Kidney epithelial cell (primary cell): ENCODE results near the gene PPRC1. TPM values are rescaled to one million over a fixed set of nuclear protein-coding genes. Genes with fewer than 3 reads are reported as not detected.
A peak's percentile ranks its signal among the peaks of the same experiment; 100 is the strongest.

Source experiments
- DNase-seq: peaks from one replicate; pipeline ENCODE4 v3.0.0-alpha.2; 2010; ENCODE audit warnings: low read depth
- H3K27me3 ChIP-seq: 2 replicates; pipeline ENCODE4 v1.6.0; 2011; ENCODE audit warnings: low read length; ENCODE audit not compliant: control insufficient read depth, insufficient read depth
- H3K36me3 ChIP-seq: 2 replicates; pipeline ENCODE4 v1.5.1; 2011; ENCODE audit warnings: low read length; ENCODE audit not compliant: control insufficient read depth, insufficient read depth
- H3K4me3 ChIP-seq: 2 replicates; pipeline ENCODE4 v1.5.1; 2011; ENCODE audit warnings: low read depth, mild to moderate bottlenecking, control low read depth, low read length
- total RNA-seq: library from RNA; depleted of rRNA; stranded (reverse); fragments of >200 nt; gene quantifications from 2 replicates; pipeline ENCODE4 v1.2.3, GENCODE V29; 2015
- TF ChIP-seq, protein P1 (sequence below): IDR thresholded peaks from 2 replicates; pipeline ENCODE4 v1.5.1; 2011; ENCODE audit warnings: mild to moderate bottlenecking, moderate library complexity, low read length, control low read depth, inconsistent platforms; ENCODE audit not compliant: insufficient read depth, poor library complexity, severe bottlenecking

PPRC1 gene
- total RNA-seq, 1 donor from 2014 or later = 30.5 TPM

DNA sequence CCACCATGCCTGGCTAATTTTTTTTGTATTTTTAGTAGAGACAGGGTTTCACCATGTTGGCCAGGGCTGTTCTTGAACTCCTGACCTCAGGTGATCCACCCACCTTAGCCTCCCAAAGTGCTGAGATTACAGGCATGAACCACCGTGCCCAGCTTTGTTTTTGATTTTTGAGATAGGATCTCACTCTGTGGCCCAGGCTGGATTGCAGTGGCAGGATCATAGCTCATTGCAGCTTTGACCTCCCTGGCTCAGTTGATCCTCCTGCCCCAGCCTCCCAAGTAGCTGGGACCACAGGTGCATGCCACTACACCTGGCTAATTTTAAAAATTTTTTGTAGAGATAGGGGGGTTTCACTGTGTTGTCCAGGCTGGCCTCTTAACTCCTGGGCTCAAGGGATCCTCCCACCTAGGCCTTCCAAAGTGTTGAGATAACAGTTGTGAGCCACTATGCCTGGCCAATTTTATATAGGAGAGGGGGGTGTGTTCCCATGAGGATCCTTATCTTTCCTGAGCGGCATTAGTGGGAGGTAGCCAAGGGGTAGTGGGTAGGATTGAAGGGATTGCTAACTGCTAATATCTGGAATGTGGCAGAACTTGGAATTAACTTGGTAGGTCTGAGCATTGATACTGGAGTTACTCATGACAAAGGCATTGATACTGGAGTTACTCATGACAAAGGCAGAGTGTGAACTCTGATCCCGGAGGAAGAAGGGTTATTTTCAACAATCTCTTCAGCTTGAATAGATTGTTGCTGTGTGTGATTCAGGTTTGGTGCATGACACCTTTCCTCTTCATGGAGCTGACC is 18.3 kb downstream of the PPRC1 start:
- DNase-seq = no peak
- TF ChIP-seq, protein P1, sequence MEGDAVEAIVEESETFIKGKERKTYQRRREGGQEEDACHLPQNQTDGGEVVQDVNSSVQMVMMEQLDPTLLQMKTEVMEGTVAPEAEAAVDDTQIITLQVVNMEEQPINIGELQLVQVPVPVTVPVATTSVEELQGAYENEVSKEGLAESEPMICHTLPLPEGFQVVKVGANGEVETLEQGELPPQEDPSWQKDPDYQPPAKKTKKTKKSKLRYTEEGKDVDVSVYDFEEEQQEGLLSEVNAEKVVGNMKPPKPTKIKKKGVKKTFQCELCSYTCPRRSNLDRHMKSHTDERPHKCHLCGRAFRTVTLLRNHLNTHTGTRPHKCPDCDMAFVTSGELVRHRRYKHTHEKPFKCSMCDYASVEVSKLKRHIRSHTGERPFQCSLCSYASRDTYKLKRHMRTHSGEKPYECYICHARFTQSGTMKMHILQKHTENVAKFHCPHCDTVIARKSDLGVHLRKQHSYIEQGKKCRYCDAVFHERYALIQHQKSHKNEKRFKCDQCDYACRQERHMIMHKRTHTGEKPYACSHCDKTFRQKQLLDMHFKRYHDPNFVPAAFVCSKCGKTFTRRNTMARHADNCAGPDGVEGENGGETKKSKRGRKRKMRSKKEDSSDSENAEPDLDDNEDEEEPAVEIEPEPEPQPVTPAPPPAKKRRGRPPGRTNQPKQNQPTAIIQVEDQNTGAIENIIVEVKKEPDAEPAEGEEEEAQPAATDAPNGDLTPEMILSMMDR = no peak
- Histone ChIP-seq H3K36me3 (peaks cover 4% of the 10 kb centered on the region), H3K4me3 (peak overlapping the region; percentile 29), H3K27me3 (no peaks in the 10 kb centered on the region)

- TF ChIP-seq, protein P1 = no peak
- H3K27me3 ChIP-seq = no peaks in the 10 kb centered on the region
These were observed 19.1 kb downstream of the PPRC1 start, which contains the start of gene NOLC1 for GRCh38 chr10:102151774-102152544. Gene NOLC1, plus strand, starts transcription at chr10:102152389. Its CDS starts 22 bp downstream, at chr10:102152411.

DNA sequence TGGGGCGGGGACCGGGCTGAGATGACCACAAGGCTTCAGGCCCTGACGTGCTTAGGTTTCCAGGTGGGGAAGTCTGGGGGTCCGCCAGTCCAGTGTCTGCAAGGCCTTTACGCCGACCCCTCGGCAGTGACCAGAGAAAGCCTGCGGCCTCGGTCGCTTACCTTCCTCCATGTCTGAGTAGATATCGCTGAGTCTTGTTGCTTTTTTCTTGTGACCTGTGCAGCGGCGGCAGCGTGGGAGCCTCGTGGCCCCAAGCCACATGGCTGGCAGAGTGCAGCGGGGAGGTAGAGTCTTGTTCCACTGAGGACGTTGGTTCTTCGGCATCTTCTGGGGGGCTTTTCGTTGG is 19.7 kb downstream of the PPRC1 start:
- Histone ChIP-seq H3K27me3 (no peaks in the 10 kb centered on the region), H3K36me3 (peaks cover 4% of the 10 kb centered on the region), H3K4me3 (peak overlapping the region; percentile 100)
- DNase-seq = no peak
- TF ChIP-seq, protein P1 = no peak

More at GRCh38 chr10:102151774-102152544, 19.1 kb downstream of the PPRC1 start, which contains the start of gene NOLC1:
- DNase-seq = peak; percentile 90
- H3K4me3 ChIP-seq = peak within 1 kb of the TSS; percentile 100
- peaks cover 4% of the 10 kb centered on the region for H3K36me3 ChIP-seq

- Histone ChIP-seq H3K4me3 (peak overlapping the region; percentile 100), H3K36me3 (peaks cover 6% of the 10 kb centered on the region), H3K27me3 (no peaks in the 10 kb centered on the region)
- DNase-seq = no peak
- TF ChIP-seq, protein P1 = no peak
These were observed 20.3 kb downstream of the PPRC1 start for GRCh38 chr10:102153093-102153620.

DNA sequence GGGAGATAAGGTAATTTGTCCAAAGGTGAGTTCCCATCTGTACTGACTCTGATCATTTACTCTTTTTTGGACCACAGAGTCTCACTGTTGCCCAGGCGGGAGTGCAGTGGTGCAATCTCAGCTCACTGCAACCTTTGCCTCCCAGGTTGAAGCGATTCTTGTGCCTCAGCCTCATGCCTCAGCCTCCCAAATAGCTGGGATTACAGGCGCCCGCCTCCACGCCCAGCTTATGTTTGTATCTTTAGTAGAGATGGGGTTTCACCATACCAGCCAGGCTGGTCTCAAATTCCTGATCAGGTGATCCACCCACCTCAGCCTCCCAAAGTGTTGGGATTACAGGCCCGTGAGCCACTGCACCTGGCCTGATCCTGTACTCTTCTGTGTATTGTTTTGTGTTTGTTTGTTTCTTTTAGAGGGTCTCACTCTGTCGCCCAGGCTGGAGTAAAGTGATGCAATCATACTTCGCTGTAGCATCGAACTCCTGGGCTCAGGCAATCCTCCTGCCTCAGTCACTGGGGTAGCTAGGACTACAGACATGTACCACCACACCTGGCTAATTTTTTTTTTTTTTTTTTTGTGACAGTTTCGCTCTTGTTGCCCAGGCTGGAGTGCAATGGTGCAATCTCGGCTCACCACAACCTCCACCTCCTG is 21.8 kb downstream of the PPRC1 start:
- no peak for DNase-seq
- Histone ChIP-seq H3K27me3 (no peaks in the 10 kb centered on the region), H3K36me3 (peaks cover 7% of the 10 kb centered on the region), H3K4me3 (no peak overlapping the region)
- TF ChIP-seq, protein P1 = no peak
